Endothelial cell of umbilical vein (primary cell): ENCODE data around the gene OPCML. TPM values are rescaled to one million over a fixed set of nuclear protein-coding genes. Genes with fewer than 3 reads are reported as not detected.

Source experiments
- BruUV-seq: library from RNA; stranded (reverse); fragments of 400-500 nt; replicated peaks from 2 replicates; lab custom pipeline; 2021; lab: Mats Ljungman, UMichigan
- CTCF ChIA-PET: fragments of 300-600, 350-600 bp; sonication (Branson Sonifier 250); formaldehyde crosslinking; loops from one replicate; lab custom pipeline; 2021; ENCODE audit warnings: antibody characterized with exemption, inconsistent platforms; lab: Charles Lee
- POLR2A ChIA-PET: fragments of 300-600, 350-600 bp; sonication (Branson Sonifier 250); formaldehyde crosslinking; loops from one replicate; lab custom pipeline; 2021; ENCODE audit warnings: antibody characterized with exemption, inconsistent platforms; lab: Charles Lee
- DNase-seq: peaks from one replicate; pipeline ENCODE4 v3.0.0-alpha.2; 2011; ENCODE audit warnings: low read depth, low spot score
- FAIRE-seq: peaks from 2 replicates; lab custom pipeline; 2011; peaks lifted over from hg19 to GRCh38; lab: Jason Lieb, UNC
- H2AFZ ChIP-seq: 2 replicates; pipeline ENCODE4 v1.6.0; 2012; ENCODE audit warnings: low read depth, low read length, control low read depth, inconsistent platforms
- H3K27ac ChIP-seq: 2 replicates; pipeline ENCODE4 v1.5.1; 2011; ENCODE audit warnings: low read depth, mild to moderate bottlenecking, control low read depth, low read length, moderate library complexity; ENCODE audit not compliant: insufficient read depth
- H3K27me3 ChIP-seq, 2 experiments: 2 replicates each; pipeline versions ENCODE4 v1.6.0 to v1.6.1; 2011; ENCODE audit warnings: low read length in 2 of 2, mixed read lengths in 1 of 2; ENCODE audit not compliant: control insufficient read depth in 2 of 2, insufficient read depth in 2 of 2
- H3K36me3 ChIP-seq, 2 experiments: 2 replicates in 1 of 2; 3 replicates in 1 of 2; pipeline ENCODE4 v1.5.1; 2011; ENCODE audit warnings: low read length in 2 of 2, mild to moderate bottlenecking in 1 of 2, moderate library complexity in 1 of 2; ENCODE audit not compliant: control insufficient read depth in 2 of 2, insufficient read depth in 2 of 2; ENCODE audit errors: extremely low read depth in 1 of 2
- H3K4me1 ChIP-seq: 3 replicates; pipeline ENCODE4 v1.5.1; 2011; ENCODE audit warnings: mild to moderate bottlenecking, low read length; ENCODE audit not compliant: control insufficient read depth, insufficient read depth; ENCODE audit errors: extremely low read depth
- H3K4me2 ChIP-seq: 2 replicates; pipeline ENCODE4 v1.6.1; 2011; ENCODE audit warnings: low read length, control low read depth, mixed read lengths; ENCODE audit not compliant: insufficient read depth
- H3K4me3 ChIP-seq, 3 experiments: fragments of 200-600 bp in 1 of 3; sonication (generic), shearing (Covaris generic) in 1 of 3; replicated peaks in 1 of 3; 2 replicates each; pipeline ENCODE4 v1.5.1; 2011 to 2016; ENCODE audit warnings: control low read depth in 3 of 3, low read length in 3 of 3, mild to moderate bottlenecking in 2 of 3, inconsistent platforms in 1 of 3, low read depth in 1 of 3, moderate library complexity in 1 of 3; ENCODE audit not compliant: insufficient read depth in 1 of 3
- H3K79me2 ChIP-seq: 2 replicates; pipeline ENCODE4 v1.6.0; 2012; ENCODE audit warnings: low read length, inconsistent platforms; ENCODE audit not compliant: control insufficient read depth, insufficient read depth
- H3K9ac ChIP-seq: replicated peaks from 2 replicates; pipeline ENCODE3; 2011; ENCODE audit warnings: low read length, control low read depth; ENCODE audit not compliant: insufficient read depth; ENCODE audit errors: extremely low read depth
- H3K9me1 ChIP-seq: replicated peaks from 3 replicates; pipeline ENCODE4 v1.6.0; 2011; ENCODE audit warnings: mild to moderate bottlenecking, low read length; ENCODE audit not compliant: control insufficient read depth, insufficient read depth; ENCODE audit errors: extremely low read depth
- H3K9me3 ChIP-seq: replicated peaks from 2 replicates; pipeline ENCODE4 v1.5.1; 2012; ENCODE audit warnings: low read length, inconsistent platforms; ENCODE audit not compliant: control insufficient read depth, insufficient read depth
- H4K20me1 ChIP-seq: replicated peaks from 2 replicates; pipeline ENCODE3; 2011; ENCODE audit warnings: mild to moderate bottlenecking, low read length; ENCODE audit not compliant: control insufficient read depth, insufficient read depth; ENCODE audit errors: extremely low read depth
- EZH2 ChIP-seq: IDR thresholded peaks from 2 replicates; pipeline ENCODE4 v1.6.1; 2012; ENCODE audit warnings: borderline replicate concordance, low read depth, mild to moderate bottlenecking, moderate library complexity, low read length, inconsistent platforms; ENCODE audit not compliant: severe bottlenecking
- FOS ChIP-seq: IDR thresholded peaks from 2 replicates; pipeline ENCODE4 v1.6.1; 2011; ENCODE audit warnings: mild to moderate bottlenecking, low read length, moderate library complexity, borderline replicate concordance; ENCODE audit not compliant: insufficient read depth
- JUN ChIP-seq: IDR thresholded peaks from 2 replicates; pipeline ENCODE4 v1.6.1; 2011; ENCODE audit warnings: borderline replicate concordance, low read depth; ENCODE audit not compliant: insufficient read length, insufficient read depth
- MYC ChIP-seq: IDR thresholded peaks from one replicate; pipeline ENCODE4 v1.6.1; 2011; ENCODE audit warnings: mild to moderate bottlenecking, low read depth, low read length
- POLR2AphosphoS5 ChIP-seq: IDR thresholded peaks from 2 replicates; pipeline ENCODE4 v1.6.1; 2012; ENCODE audit warnings: low read depth, mild to moderate bottlenecking, control low read depth, low read length, moderate library complexity; ENCODE audit not compliant: insufficient read depth
- dilution Hi-C: fragments of 300-500 bp; cut with MboI; formaldehyde crosslinking; loops from one replicate; pipeline ENCODE4 v1.15.0; 2019; ENCODE audit warnings: low sequenced_read_pairs; ENCODE audit not compliant: extremely low pct_ligation_motif_present
- intact Hi-C: fragments of 100-400 bp; cut with micrococcal nuclease; formaldehyde crosslinking; loops from one replicate; pipeline ENCODE4 v1.10.0; 2022
- polyA plus RNA-seq, 4 experiments: library from polyadenylated mRNA; depleted of rRNA in 3 of 4; stranded (reverse) in 3 of 4; unstranded in 1 of 4; fragments of >200 nt; gene quantifications; 2 replicates each; pipeline versions ENCODE4 v1.2.1 to v1.2.3, GENCODE V29; 2011 to 2012; ENCODE audit warnings: missing spikeins in 1 of 4
- total RNA-seq: library from RNA; stranded (reverse); gene quantifications from 2 replicates; pipeline ENCODE4 v1.2.3, GENCODE V29; 2021
- TF ChIP-seq, protein P1 (sequence below), 2 donors: IDR thresholded peaks; 1 replicate in 1 of 2; 2 replicates in 1 of 2; pipeline ENCODE4 v1.5.1; 2011; ENCODE audit warnings: low read length in 2 of 2, mild to moderate bottlenecking in 2 of 2, moderate library complexity in 2 of 2, control low read depth in 1 of 2, inconsistent platforms in 1 of 2, low read depth in 1 of 2; ENCODE audit not compliant: insufficient read depth in 1 of 2; ENCODE audit errors: extremely low read depth in 1 of 2
- TF ChIP-seq, protein P2 (sequence below): IDR thresholded peaks from 2 replicates; pipeline ENCODE4 v1.6.1; 2011; ENCODE audit not compliant: insufficient read depth, insufficient read length

OPCML gene
- total and polyA plus RNA-seq, 2 donors (not counting 3 experiments of a cell fraction or from before 2014, with no cell fraction given), result not detected

DNA sequence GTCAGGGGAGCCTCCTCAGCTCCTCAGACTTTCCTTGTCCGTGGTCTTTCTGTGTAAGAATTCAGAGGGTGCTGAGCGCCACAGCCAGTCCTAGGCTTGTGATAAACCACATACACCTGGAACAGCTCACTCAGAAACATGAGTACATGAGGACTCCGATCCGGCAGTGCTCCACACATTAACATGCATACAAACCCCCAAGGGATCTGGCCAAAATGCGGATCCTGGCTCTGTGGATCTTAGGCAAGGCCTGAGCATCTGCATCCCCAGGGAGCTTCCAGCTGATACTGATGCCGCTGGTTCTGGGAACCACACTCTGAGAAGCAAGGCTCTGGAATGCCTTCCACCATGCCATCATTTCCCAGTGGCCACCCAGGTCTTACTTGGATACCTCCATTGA is 20.6 kb upstream of the OPCML start:
- H3K9me3 ChIP-seq, result peaks cover 5% of the 10 kb centered on the region

More for the DNA sequence above, 20.6 kb upstream of the OPCML start:
- Histone ChIP-seq H2AFZ (no peak overlapping the region), H3K9ac (no peak overlapping the region), H3K4me3 (no peak overlapping the region), H3K4me1 (no peaks in the 10 kb centered on the region), H3K27ac (no peak overlapping the region), H3K9me1 (no peaks in the 10 kb centered on the region), H3K36me3 (no peaks in the 10 kb centered on the region), H3K79me2 (no peaks in the 10 kb centered on the region), H3K27me3 (no peaks in the 10 kb centered on the region), H4K20me1 (no peaks in the 10 kb centered on the region), H3K4me2 (no peak overlapping the region)
- FAIRE-seq (no peak), DNase-seq (no peak)
- TF ChIP-seq EZH2, result no peak
- no peak for TF ChIP-seq FOS
- TF ChIP-seq, protein P1, sequence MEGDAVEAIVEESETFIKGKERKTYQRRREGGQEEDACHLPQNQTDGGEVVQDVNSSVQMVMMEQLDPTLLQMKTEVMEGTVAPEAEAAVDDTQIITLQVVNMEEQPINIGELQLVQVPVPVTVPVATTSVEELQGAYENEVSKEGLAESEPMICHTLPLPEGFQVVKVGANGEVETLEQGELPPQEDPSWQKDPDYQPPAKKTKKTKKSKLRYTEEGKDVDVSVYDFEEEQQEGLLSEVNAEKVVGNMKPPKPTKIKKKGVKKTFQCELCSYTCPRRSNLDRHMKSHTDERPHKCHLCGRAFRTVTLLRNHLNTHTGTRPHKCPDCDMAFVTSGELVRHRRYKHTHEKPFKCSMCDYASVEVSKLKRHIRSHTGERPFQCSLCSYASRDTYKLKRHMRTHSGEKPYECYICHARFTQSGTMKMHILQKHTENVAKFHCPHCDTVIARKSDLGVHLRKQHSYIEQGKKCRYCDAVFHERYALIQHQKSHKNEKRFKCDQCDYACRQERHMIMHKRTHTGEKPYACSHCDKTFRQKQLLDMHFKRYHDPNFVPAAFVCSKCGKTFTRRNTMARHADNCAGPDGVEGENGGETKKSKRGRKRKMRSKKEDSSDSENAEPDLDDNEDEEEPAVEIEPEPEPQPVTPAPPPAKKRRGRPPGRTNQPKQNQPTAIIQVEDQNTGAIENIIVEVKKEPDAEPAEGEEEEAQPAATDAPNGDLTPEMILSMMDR (IDR thresholded peaks at IDR 0.05; ENCODE audit: extremely low read depth in 1 of 2, insufficient read depth in 1 of 2, low read depth in 1 of 2, low read length in 2 of 2), result no peak
- TF ChIP-seq JUN, result no peak
- no peak for TF ChIP-seq POLR2AphosphoS5
- TF ChIP-seq MYC, result no peak
- TF ChIP-seq, protein P2, sequence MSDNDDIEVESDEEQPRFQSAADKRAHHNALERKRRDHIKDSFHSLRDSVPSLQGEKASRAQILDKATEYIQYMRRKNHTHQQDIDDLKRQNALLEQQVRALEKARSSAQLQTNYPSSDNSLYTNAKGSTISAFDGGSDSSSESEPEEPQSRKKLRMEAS, result no peak
- intact Hi-C loops (no loop called here), dilution Hi-C loops (no loop called here)
- CTCF ChIA-PET, result no interaction called here
- POLR2A ChIA-PET, result no interaction called here
- BruUV-seq, result no TSS peak
